Measurements from ENCODE around the gene YAF2. TPM values are rescaled to one million over a fixed set of nuclear protein-coding genes. Genes with fewer than 3 reads are reported as not detected.

The YAF2 gene
- total RNA-seq, 1 experiment from 2014 or later, result 49.6 TPM

- intact Hi-C loops (cut with micrococcal nuclease), result no loop called here
- H3K27ac Mint-ChIP-seq (ENCODE audit: low read depth, unreplicated experiment), result no peak overlapping the region
- DNase-seq (ENCODE audit: unreplicated experiment), result no peak
- H3K4me3 Mint-ChIP-seq (ENCODE audit: unreplicated experiment), result no peak overlapping the region
- TF ChIP-seq CTCF (IDR thresholded peaks at IDR 0.05; ENCODE audit: unreplicated experiment), result no peak
- H3K27me3 Mint-ChIP-seq (ENCODE audit: insufficient read depth, unreplicated experiment), result peaks cover 36% of the 10 kb centered on the region
- POLR2A ChIA-PET, result no interaction called here
- no peaks in the 10 kb centered on the region for H3K36me3 Mint-ChIP-seq (ENCODE audit: insufficient read depth, unreplicated experiment)
- no TSS peak for BruUV-seq (replicated peaks)
- CTCF ChIA-PET, result no interaction called here
- H3K4me1 Mint-ChIP-seq (ENCODE audit: insufficient read depth, unreplicated experiment), result no peaks in the 10 kb centered on the region
- no peaks in the 10 kb centered on the region for H3K9me3 Mint-ChIP-seq (ENCODE audit: unreplicated experiment)
Measured at GRCh38 chr12:42275499-42275898, 37.5 kb upstream of the YAF2 start.

- TF ChIP-seq CTCF (IDR thresholded peaks at IDR 0.05; ENCODE audit: unreplicated experiment), result no peak
- no peaks in the 10 kb centered on the region for H3K4me1 Mint-ChIP-seq (ENCODE audit: insufficient read depth, unreplicated experiment)
- DNase-seq (ENCODE audit: unreplicated experiment), result no peak
- no peak overlapping the region for H3K27ac Mint-ChIP-seq (ENCODE audit: low read depth, unreplicated experiment)
- no peak overlapping the region for H3K4me3 Mint-ChIP-seq (ENCODE audit: unreplicated experiment)
- H3K27me3 Mint-ChIP-seq (ENCODE audit: insufficient read depth, unreplicated experiment), result peaks cover 37% of the 10 kb centered on the region
- POLR2A ChIA-PET, result no interaction called here
- H3K36me3 Mint-ChIP-seq (ENCODE audit: insufficient read depth, unreplicated experiment), result no peaks in the 10 kb centered on the region
- H3K9me3 Mint-ChIP-seq (ENCODE audit: unreplicated experiment), result no peaks in the 10 kb centered on the region
- intact Hi-C loops (cut with micrococcal nuclease), result no loop called here
- CTCF ChIA-PET, result interaction anchor here (0.7 to 1.5 kb wide), 4 partner anchors 8 to 997 kb away, joined by 3 to 4 read pairs (median 4); no protein-coding TSS in a partner anchor
- BruUV-seq (replicated peaks), result no TSS peak
Measured at GRCh38 chr12:42273706-42274105, 35.7 kb upstream of the YAF2 start.

- H3K4me1 Mint-ChIP-seq (ENCODE audit: insufficient read depth, unreplicated experiment), result no peaks in the 10 kb centered on the region
- DNase-seq (ENCODE audit: unreplicated experiment), result no peak
- ChIA-PET CTCF (no interaction called here), POLR2A (no interaction called here)
- no peak for TF ChIP-seq CTCF (IDR thresholded peaks at IDR 0.05; ENCODE audit: unreplicated experiment)
- BruUV-seq (replicated peaks), result no TSS peak
- no peaks in the 10 kb centered on the region for H3K9me3 Mint-ChIP-seq (ENCODE audit: unreplicated experiment)
- intact Hi-C loops (cut with micrococcal nuclease), result no loop called here
- H3K27ac Mint-ChIP-seq (ENCODE audit: low read depth, unreplicated experiment), result no peak overlapping the region
- no peak overlapping the region for H3K4me3 Mint-ChIP-seq (ENCODE audit: unreplicated experiment)
- H3K36me3 Mint-ChIP-seq (ENCODE audit: insufficient read depth, unreplicated experiment), result no peaks in the 10 kb centered on the region
- peaks cover 20% of the 10 kb centered on the region for H3K27me3 Mint-ChIP-seq (ENCODE audit: insufficient read depth, unreplicated experiment)
Measured at GRCh38 chr12:42270596-42270995, 32.5 kb upstream of the YAF2 start.

- no peak for DNase-seq (ENCODE audit: unreplicated experiment)
- POLR2A ChIA-PET, result no interaction called here
- no TSS peak for BruUV-seq (replicated peaks)
- no peaks in the 10 kb centered on the region for H3K9me3 Mint-ChIP-seq (ENCODE audit: unreplicated experiment)
- intact Hi-C loops (cut with micrococcal nuclease), result no loop called here
- H3K27ac Mint-ChIP-seq (ENCODE audit: low read depth, unreplicated experiment), result no peak overlapping the region
- no peak overlapping the region for H3K4me3 Mint-ChIP-seq (ENCODE audit: unreplicated experiment)
- CTCF ChIA-PET, result interaction anchor here (0.9 to 1.6 kb wide), 2 partner anchors 9 to 31 kb away, joined by 3 read pairs; no protein-coding TSS in a partner anchor
- peaks cover 32% of the 10 kb centered on the region for H3K27me3 Mint-ChIP-seq (ENCODE audit: insufficient read depth, unreplicated experiment)
- H3K4me1 Mint-ChIP-seq (ENCODE audit: insufficient read depth, unreplicated experiment), result no peaks in the 10 kb centered on the region
- no peak for TF ChIP-seq CTCF (IDR thresholded peaks at IDR 0.05; ENCODE audit: unreplicated experiment)
- H3K36me3 Mint-ChIP-seq (ENCODE audit: insufficient read depth, unreplicated experiment), result no peaks in the 10 kb centered on the region
Measured at GRCh38 chr12:42267413-42268190, 29.6 kb upstream of the YAF2 start.
